Chondrocyte (in vitro differentiated cells): ENCODE results near the gene MN1. TPM values are rescaled to one million over a fixed set of nuclear protein-coding genes. Genes with fewer than 3 reads are reported as not detected.

ENCODE experiments used
- DNase-seq: peaks from one replicate; pipeline ENCODE4 v3.0.0; 2021; ENCODE audit warnings: mixed read lengths, low spot score
- H3K27ac Mint-ChIP-seq: one replicate; pipeline ENCODE4 v1.8.0; 2021; ENCODE audit warnings: mild to moderate bottlenecking, moderate library complexity, mixed read lengths; ENCODE audit not compliant: unreplicated experiment
- H3K27me3 Mint-ChIP-seq: 2 replicates; pipeline ENCODE4 v1.8.0; 2021; ENCODE audit warnings: low read depth, mixed read lengths
- H3K36me3 Mint-ChIP-seq: 2 replicates; pipeline ENCODE4 v1.8.0; 2021; ENCODE audit warnings: low read depth, mixed read lengths
- H3K4me1 Mint-ChIP-seq: 2 replicates; pipeline ENCODE4 v1.8.0; 2021; ENCODE audit warnings: low read depth, mild to moderate bottlenecking, mixed read lengths
- H3K4me3 Mint-ChIP-seq: one replicate; pipeline ENCODE4 v1.8.0; 2021; ENCODE audit warnings: mild to moderate bottlenecking, moderate library complexity, mixed read lengths; ENCODE audit not compliant: unreplicated experiment
- H3K9me3 Mint-ChIP-seq: 2 replicates; pipeline ENCODE4 v1.8.0; 2021; ENCODE audit warnings: low read depth, mixed read lengths
- total RNA-seq: library from RNA; stranded (reverse); gene quantifications from 3 replicates; pipeline ENCODE4 v1.2.1, GENCODE V29; 2021
- TF ChIP-seq, protein P1 (sequence below): fragments of 200-600 bp; sonication (generic); IDR thresholded peaks from 2 replicates; pipeline ENCODE4 v1.5.0; 2021; ENCODE audit warnings: antibody characterized with exemption, mild to moderate bottlenecking, moderate library complexity

Gene MN1
- total RNA-seq, 1 donor from 2014 or later, result 119 TPM

DNA sequence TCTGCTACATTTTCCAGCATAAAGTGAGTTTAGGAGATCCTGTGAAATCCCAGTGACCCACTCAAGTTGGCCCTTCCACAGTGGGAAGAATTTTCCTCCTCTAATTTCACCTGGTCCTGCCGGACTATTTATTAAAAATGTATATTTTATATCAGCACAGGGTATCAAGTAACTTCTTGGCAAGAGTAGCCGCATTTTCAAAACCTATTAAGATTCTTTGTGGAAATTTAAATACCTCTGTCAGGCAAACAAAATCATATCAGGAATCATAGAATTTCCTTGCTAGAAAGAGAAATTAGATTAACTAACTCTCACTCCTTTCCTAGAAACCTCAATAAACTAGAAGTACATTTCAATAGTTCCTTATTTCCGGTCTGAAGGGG is 9.7 kb downstream of the MN1 start:
- H3K27me3 Mint-ChIP-seq, result no peaks in the 10 kb centered on the region
- peaks cover 97% of the 10 kb centered on the region for H3K4me1 Mint-ChIP-seq
- peak overlapping the region; percentile 92 for H3K27ac Mint-ChIP-seq
- peak overlapping the region; percentile 63 for H3K4me3 Mint-ChIP-seq
- H3K9me3 Mint-ChIP-seq, result no peaks in the 10 kb centered on the region
- TF ChIP-seq, protein P1, sequence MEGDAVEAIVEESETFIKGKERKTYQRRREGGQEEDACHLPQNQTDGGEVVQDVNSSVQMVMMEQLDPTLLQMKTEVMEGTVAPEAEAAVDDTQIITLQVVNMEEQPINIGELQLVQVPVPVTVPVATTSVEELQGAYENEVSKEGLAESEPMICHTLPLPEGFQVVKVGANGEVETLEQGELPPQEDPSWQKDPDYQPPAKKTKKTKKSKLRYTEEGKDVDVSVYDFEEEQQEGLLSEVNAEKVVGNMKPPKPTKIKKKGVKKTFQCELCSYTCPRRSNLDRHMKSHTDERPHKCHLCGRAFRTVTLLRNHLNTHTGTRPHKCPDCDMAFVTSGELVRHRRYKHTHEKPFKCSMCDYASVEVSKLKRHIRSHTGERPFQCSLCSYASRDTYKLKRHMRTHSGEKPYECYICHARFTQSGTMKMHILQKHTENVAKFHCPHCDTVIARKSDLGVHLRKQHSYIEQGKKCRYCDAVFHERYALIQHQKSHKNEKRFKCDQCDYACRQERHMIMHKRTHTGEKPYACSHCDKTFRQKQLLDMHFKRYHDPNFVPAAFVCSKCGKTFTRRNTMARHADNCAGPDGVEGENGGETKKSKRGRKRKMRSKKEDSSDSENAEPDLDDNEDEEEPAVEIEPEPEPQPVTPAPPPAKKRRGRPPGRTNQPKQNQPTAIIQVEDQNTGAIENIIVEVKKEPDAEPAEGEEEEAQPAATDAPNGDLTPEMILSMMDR, result no peak
- DNase-seq, result no peak
- H3K36me3 Mint-ChIP-seq, result peaks cover 28% of the 10 kb centered on the region

DNA sequence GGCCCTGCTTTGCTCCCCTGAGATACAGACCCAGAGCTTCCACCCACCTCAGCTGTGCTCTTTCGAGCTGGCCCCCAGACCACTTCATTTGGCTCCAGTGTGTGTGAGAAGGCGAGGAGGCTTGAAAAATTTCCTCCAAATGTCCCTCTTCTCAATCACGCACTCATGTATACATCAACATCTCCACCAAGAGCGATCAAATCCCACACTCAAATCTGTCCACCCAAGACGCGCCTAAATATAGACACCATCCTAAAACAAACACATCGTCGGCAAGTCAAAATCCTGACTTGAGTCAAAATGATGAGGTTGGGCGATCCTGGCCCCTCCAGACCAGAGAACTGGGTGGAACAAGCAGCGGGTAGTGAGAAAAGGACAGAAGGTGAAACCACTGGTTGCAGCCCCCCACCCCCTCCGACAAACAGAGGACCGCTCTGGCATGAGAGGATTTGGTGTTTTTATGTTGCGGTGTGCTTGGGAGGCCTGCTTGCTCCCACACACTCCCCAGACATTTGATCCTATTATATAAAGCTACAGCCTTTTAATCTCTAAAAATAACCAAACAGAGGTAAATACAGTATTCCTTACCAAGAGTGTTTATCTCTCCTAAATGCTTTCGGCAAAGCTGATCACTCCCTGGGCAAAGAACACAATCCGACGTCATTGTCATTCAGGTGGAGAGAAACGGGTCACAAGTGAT is 10.2 kb downstream of the MN1 start:
- peaks cover 97% of the 10 kb centered on the region for H3K4me1 Mint-ChIP-seq
- no peaks in the 10 kb centered on the region for H3K27me3 Mint-ChIP-seq
- peak overlapping the region; percentile 92 for H3K27ac Mint-ChIP-seq
- peaks cover 25% of the 10 kb centered on the region for H3K36me3 Mint-ChIP-seq
- no peaks in the 10 kb centered on the region for H3K9me3 Mint-ChIP-seq
- DNase-seq, result no peak
- H3K4me3 Mint-ChIP-seq, result peak overlapping the region; percentile 63
- TF ChIP-seq, protein P1, result no peak

- H3K4me3 Mint-ChIP-seq, result peak overlapping the region; percentile 63
- peaks cover 97% of the 10 kb centered on the region for H3K4me1 Mint-ChIP-seq
- peaks cover 19% of the 10 kb centered on the region for H3K36me3 Mint-ChIP-seq
- peak overlapping the region; percentile 92 for H3K27ac Mint-ChIP-seq
- TF ChIP-seq, protein P1, result no peak
- DNase-seq, result no peak
- H3K9me3 Mint-ChIP-seq, result no peaks in the 10 kb centered on the region
- no peaks in the 10 kb centered on the region for H3K27me3 Mint-ChIP-seq
Measured at GRCh38 chr22:27790376-27791158, 11.0 kb downstream of the MN1 start.

GRCh38 chr22:27788500-27789288 is 12.9 kb downstream of the MN1 start:
- peak overlapping the region; percentile 5 for H3K4me3 Mint-ChIP-seq
- no peaks in the 10 kb centered on the region for H3K27me3 Mint-ChIP-seq
- no peak for DNase-seq
- no peaks in the 10 kb centered on the region for H3K9me3 Mint-ChIP-seq
- TF ChIP-seq, protein P1, result no peak
- peaks cover 23% of the 10 kb centered on the region for H3K36me3 Mint-ChIP-seq
- H3K4me1 Mint-ChIP-seq, result peaks cover 97% of the 10 kb centered on the region
- peak overlapping the region; percentile 75 for H3K27ac Mint-ChIP-seq

DNA sequence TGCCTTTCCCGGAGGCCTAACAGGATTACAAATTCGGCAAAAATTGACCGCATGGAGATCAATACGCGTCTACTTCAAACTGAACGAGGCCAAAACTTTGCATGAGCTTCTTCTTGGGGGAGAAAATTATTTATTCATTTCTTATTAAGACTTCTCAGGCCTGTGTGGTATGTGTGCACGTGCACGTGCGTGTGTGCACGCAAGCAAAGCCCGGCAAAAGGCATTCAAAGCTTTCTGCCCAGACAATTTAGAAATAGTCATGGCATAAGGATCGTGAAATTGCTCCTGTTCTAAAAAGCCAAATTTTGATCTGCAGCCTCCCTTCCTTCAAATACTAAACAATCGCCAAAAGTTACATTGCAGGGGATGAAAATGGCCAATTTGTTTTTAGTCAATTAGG is 14.6 kb downstream of the MN1 start:
- peaks cover 24% of the 10 kb centered on the region for H3K36me3 Mint-ChIP-seq
- TF ChIP-seq, protein P1, result no peak
- no peak overlapping the region for H3K4me3 Mint-ChIP-seq
- H3K9me3 Mint-ChIP-seq, result no peaks in the 10 kb centered on the region
- peak overlapping the region; percentile 84 for H3K27ac Mint-ChIP-seq
- peaks cover 88% of the 10 kb centered on the region for H3K4me1 Mint-ChIP-seq
- DNase-seq, result no peak
- H3K27me3 Mint-ChIP-seq, result no peaks in the 10 kb centered on the region
